Fibroblast of lung (primary cell): ENCODE results near the gene LPIN1. TPM values are rescaled to one million over a fixed set of nuclear protein-coding genes. Genes with fewer than 3 reads are reported as not detected.

ENCODE experiments used
- DNase-seq, 2 donors: peaks; one replicate each; pipeline versions ENCODE4 v3.0.0 to v3.0.0-alpha.2; 2010; ENCODE audit warnings: low read depth in 2 of 2
- H2AFZ ChIP-seq: 2 replicates; pipeline ENCODE4 v1.5.1; 2012; ENCODE audit warnings: low read length, control low read depth, inconsistent platforms
- H3K27ac ChIP-seq: 2 replicates; pipeline ENCODE4 v1.5.1; 2011; ENCODE audit warnings: low read length, control low read depth; ENCODE audit not compliant: insufficient read depth
- H3K27me3 ChIP-seq: 2 replicates; pipeline ENCODE4 v1.5.1; 2011; ENCODE audit warnings: mild to moderate bottlenecking, low read length; ENCODE audit not compliant: control insufficient read depth, insufficient read depth
- H3K36me3 ChIP-seq: 2 replicates; pipeline ENCODE4 v1.5.1; 2011; ENCODE audit warnings: low read length; ENCODE audit not compliant: control insufficient read depth, insufficient read depth
- H3K4me1 ChIP-seq: 2 replicates; pipeline ENCODE4 v1.5.1; 2011; ENCODE audit warnings: low read length; ENCODE audit not compliant: control insufficient read depth, insufficient read depth; ENCODE audit errors: extremely low read depth
- H3K4me2 ChIP-seq: 2 replicates; pipeline ENCODE4 v1.5.1; 2011; ENCODE audit warnings: low read length, control low read depth; ENCODE audit not compliant: insufficient read depth; ENCODE audit errors: extremely low read depth
- H3K4me3 ChIP-seq, 4 experiments: fragments of 200-600 bp in 1 of 4; sonication (generic) in 1 of 4; replicated peaks in 1 of 4; 2 replicates each; pipeline ENCODE4 v1.5.1; 2011 to 2016; ENCODE audit warnings: low read length in 4 of 4, low read depth in 3 of 4, mild to moderate bottlenecking in 3 of 4, control low read depth in 2 of 4, inconsistent platforms in 1 of 4, mixed read lengths in 1 of 4; ENCODE audit not compliant: insufficient read depth in 1 of 4; ENCODE audit errors: control extremely low read depth in 1 of 4
- H3K79me2 ChIP-seq: 2 replicates; pipeline ENCODE4 v1.5.1; 2012; ENCODE audit warnings: mild to moderate bottlenecking, low read length, inconsistent platforms; ENCODE audit not compliant: control insufficient read depth, insufficient read depth
- H3K9ac ChIP-seq: 2 replicates; pipeline ENCODE4 v1.5.1; 2011; ENCODE audit warnings: mild to moderate bottlenecking, low read length, control low read depth; ENCODE audit not compliant: insufficient read depth
- H3K9me3 ChIP-seq: 2 replicates; pipeline ENCODE4 v1.5.1; 2012; ENCODE audit warnings: low read depth, low read length; ENCODE audit not compliant: control insufficient read depth, insufficient read depth
- H4K20me1 ChIP-seq: 2 replicates; pipeline ENCODE4 v1.5.1; 2011; ENCODE audit warnings: low read length; ENCODE audit not compliant: control insufficient read depth, insufficient read depth; ENCODE audit errors: extremely low read depth
- CTCF ChIP-seq, 2 donors: IDR thresholded peaks in 1 of 2; conservative IDR thresholded peaks in 1 of 2; 1 replicate in 1 of 2; 2 replicates in 1 of 2; pipeline ENCODE4 v1.5.1; 2011 to 2012; ENCODE audit warnings: low read length in 2 of 2, control low read depth in 1 of 2, inconsistent platforms in 1 of 2, low read depth in 1 of 2, mild to moderate bottlenecking in 1 of 2
- EZH2 ChIP-seq: IDR thresholded peaks from 2 replicates; pipeline ENCODE4 v1.5.1; 2012; ENCODE audit warnings: low read length, control low read depth, mild to moderate bottlenecking; ENCODE audit errors: missing control alignments
- polyA plus RNA-seq, 2 donors: library from polyadenylated mRNA; depleted of rRNA in 1 of 2; stranded (reverse) in 1 of 2; unstranded in 1 of 2; fragments of >200 nt; gene quantifications; 2 replicates each; pipeline ENCODE4 v1.2.1, GENCODE V29; 2011 to 2012; ENCODE audit warnings: missing spikeins in 1 of 2
- total RNA-seq: library from RNA; depleted of rRNA; stranded (reverse); fragments of >200 nt; gene quantifications from 2 replicates; pipeline ENCODE4 v1.2.1, GENCODE V29; 2014

LPIN1 gene
- total and polyA plus RNA-seq, 2 donors (not counting 1 experiment from before 2014, with no cell fraction given), result 87.8 to 205 TPM

- Histone ChIP-seq H3K4me3 (no peak overlapping the region), H3K4me2 (no peak overlapping the region), H3K9ac (no peak overlapping the region), H3K4me1 (peaks cover 5% of the 10 kb centered on the region), H3K27ac (no peak overlapping the region), H3K79me2 (peaks cover 8% of the 10 kb centered on the region), H2AFZ (no peak overlapping the region), H4K20me1 (no peaks in the 10 kb centered on the region), H3K27me3 (no peaks in the 10 kb centered on the region), H3K9me3 (no peaks in the 10 kb centered on the region), H3K36me3 (peaks cover 27% of the 10 kb centered on the region)
- no peak for DNase-seq
- TF ChIP-seq EZH2 (no peak), CTCF (conservative IDR thresholded peaks at IDR 0.05 in 1 of 2, IDR thresholded peaks at IDR 0.05 in 1 of 2; ENCODE audit: low read depth in 1 of 2, low read length in 2 of 2) (no peak)
Observed at GRCh38 chr2:11773111-11773510, 26.7 kb downstream of the LPIN1 start.

- Histone ChIP-seq H3K4me2 (no peak overlapping the region), H3K9me3 (no peaks in the 10 kb centered on the region), H3K4me3 (no peak overlapping the region), H3K27ac (peak overlapping the region; percentile 31), H4K20me1 (no peaks in the 10 kb centered on the region), H3K36me3 (peaks cover 28% of the 10 kb centered on the region), H3K79me2 (peaks cover 10% of the 10 kb centered on the region), H3K27me3 (no peaks in the 10 kb centered on the region), H3K4me1 (peaks cover 5% of the 10 kb centered on the region), H2AFZ (no peak overlapping the region), H3K9ac (no peak overlapping the region)
- DNase-seq, result no peak
- TF ChIP-seq CTCF (conservative IDR thresholded peaks at IDR 0.05 in 1 of 2, IDR thresholded peaks at IDR 0.05 in 1 of 2; ENCODE audit: low read depth in 1 of 2, low read length in 2 of 2) (no peak), EZH2 (no peak)
Observed at GRCh38 chr2:11773747-11774525, 27.5 kb downstream of the LPIN1 start.

- Histone ChIP-seq H3K79me2 (peaks cover 10% of the 10 kb centered on the region), H3K4me2 (no peak overlapping the region)
Observed at GRCh38 chr2:11774600-11774999, 28.2 kb downstream of the LPIN1 start.

More at GRCh38 chr2:11774600-11774999, 28.2 kb downstream of the LPIN1 start:
- Histone ChIP-seq H3K27ac (peak overlapping the region; percentile 31), H3K4me1 (peaks cover 5% of the 10 kb centered on the region), H3K9me3 (no peaks in the 10 kb centered on the region), H2AFZ (no peak overlapping the region), H3K4me3 (no peak overlapping the region), H3K9ac (no peak overlapping the region), H3K36me3 (peaks cover 28% of the 10 kb centered on the region), H4K20me1 (no peaks in the 10 kb centered on the region), H3K27me3 (no peaks in the 10 kb centered on the region)
- no peak for DNase-seq
- TF ChIP-seq EZH2, result no peak
